ENCODE data around the gene CDH2.

Gene CDH2

GRCh38 chr18:28127228-28127627 is 49.7 kb downstream of the CDH2 start:
- DNase-seq (ENCODE audit: low read depth), result no peak

GRCh38 chr18:28126768-28127167 is 50.2 kb downstream of the CDH2 start:
- DNase-seq (ENCODE audit: low read depth), result no peak

- no peak for DNase-seq (ENCODE audit: low read depth)
Observed at GRCh38 chr18:28125051-28125450, 51.9 kb downstream of the CDH2 start.

GRCh38 chr18:28124131-28125029 is 52.5 kb downstream of the CDH2 start:
- no peak for DNase-seq (ENCODE audit: low read depth)

GRCh38 chr18:28123401-28124030 is 53.4 kb downstream of the CDH2 start:
- DNase-seq (ENCODE audit: low read depth), result no peak

GRCh38 chr18:28120828-28121515 is 56.0 kb downstream of the CDH2 start:
- DNase-seq (ENCODE audit: low read depth), result no peak

GRCh38 chr18:28116461-28116860 is 60.5 kb downstream of the CDH2 start:
- DNase-seq (ENCODE audit: low read depth), result no peak

- DNase-seq (ENCODE audit: low read depth), result peak; percentile 58
Observed at GRCh38 chr18:28115149-28115550, 61.8 kb downstream of the CDH2 start.

GRCh38 chr18:28114472-28114871 is 62.5 kb downstream of the CDH2 start:
- no peak for DNase-seq (ENCODE audit: low read depth)

GRCh38 chr18:28113271-28114029 is 63.5 kb downstream of the CDH2 start:
- DNase-seq (ENCODE audit: low read depth), result no peak

- DNase-seq (ENCODE audit: low read depth), result peak; percentile 21
Observed at GRCh38 chr18:28112056-28112470, 64.9 kb downstream of the CDH2 start.

- no peak for DNase-seq (ENCODE audit: low read depth)
Observed at GRCh38 chr18:28110924-28111323, 66.0 kb downstream of the CDH2 start.

- no peak for DNase-seq (ENCODE audit: low read depth)
Observed at GRCh38 chr18:28109781-28110560, 67.0 kb downstream of the CDH2 start.

- DNase-seq (ENCODE audit: low read depth), result no peak
Observed at GRCh38 chr18:28108814-28109213, 68.1 kb downstream of the CDH2 start.

GRCh38 chr18:28108254-28108653 is 68.7 kb downstream of the CDH2 start:
- no peak for DNase-seq (ENCODE audit: low read depth)

GRCh38 chr18:28099237-28099636 is 77.7 kb downstream of the CDH2 start:
- DNase-seq (ENCODE audit: low read depth), result no peak

GRCh38 chr18:28095631-28096030 is 81.3 kb downstream of the CDH2 start:
- no peak for DNase-seq (ENCODE audit: low read depth)

GRCh38 chr18:28095041-28095440 is 81.9 kb downstream of the CDH2 start:
- no peak for DNase-seq (ENCODE audit: low read depth)

GRCh38 chr18:28091197-28091596 is 85.7 kb downstream of the CDH2 start:
- DNase-seq (ENCODE audit: low read depth), result no peak

- no peak for DNase-seq (ENCODE audit: low read depth)
Observed at GRCh38 chr18:28088477-28088876, 88.5 kb downstream of the CDH2 start.
